Ramos (cell line): ENCODE data around the gene TMEM255B.
"Not testable (repeated sequence)": the region's sequence is repeated elsewhere in the genome, so short reads cannot be mapped to it uniquely, and the experiment has no call there.

ENCODE experiments used
- in situ Hi-C: fragments of 300-500 bp; cut with MboI; formaldehyde crosslinking; loops from one replicate; pipeline ENCODE4 v1.14.3; 2022; ENCODE audit warnings: low sequenced_read_pairs; ENCODE audit not compliant: unreplicated experiment

TMEM255B gene

GRCh38 chr13:113813749-113814434 lies 54.9 kb downstream of the TMEM255B start:
- in situ Hi-C loops = no loop called here

DNA sequence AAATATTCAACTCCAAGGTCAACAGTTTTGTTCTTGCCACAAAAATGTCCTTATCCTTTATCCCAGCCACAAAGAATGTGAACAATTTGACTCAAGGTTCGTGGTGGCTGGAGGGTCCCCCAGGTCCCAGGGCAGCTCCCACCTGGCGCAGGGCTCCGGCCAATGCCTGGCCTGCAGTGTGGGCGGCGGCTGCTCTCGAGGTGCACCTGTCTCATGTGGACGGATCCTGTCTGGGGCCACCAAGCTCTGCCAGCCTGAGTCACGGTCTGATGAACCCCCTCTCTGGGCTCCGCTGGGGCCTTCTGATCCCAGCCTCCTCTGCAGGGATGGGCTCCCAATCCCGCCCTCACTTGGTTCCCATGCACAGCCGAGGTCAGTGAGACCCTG lies 55.4 kb downstream of the TMEM255B start:
- in situ Hi-C loops = no loop called here

DNA sequence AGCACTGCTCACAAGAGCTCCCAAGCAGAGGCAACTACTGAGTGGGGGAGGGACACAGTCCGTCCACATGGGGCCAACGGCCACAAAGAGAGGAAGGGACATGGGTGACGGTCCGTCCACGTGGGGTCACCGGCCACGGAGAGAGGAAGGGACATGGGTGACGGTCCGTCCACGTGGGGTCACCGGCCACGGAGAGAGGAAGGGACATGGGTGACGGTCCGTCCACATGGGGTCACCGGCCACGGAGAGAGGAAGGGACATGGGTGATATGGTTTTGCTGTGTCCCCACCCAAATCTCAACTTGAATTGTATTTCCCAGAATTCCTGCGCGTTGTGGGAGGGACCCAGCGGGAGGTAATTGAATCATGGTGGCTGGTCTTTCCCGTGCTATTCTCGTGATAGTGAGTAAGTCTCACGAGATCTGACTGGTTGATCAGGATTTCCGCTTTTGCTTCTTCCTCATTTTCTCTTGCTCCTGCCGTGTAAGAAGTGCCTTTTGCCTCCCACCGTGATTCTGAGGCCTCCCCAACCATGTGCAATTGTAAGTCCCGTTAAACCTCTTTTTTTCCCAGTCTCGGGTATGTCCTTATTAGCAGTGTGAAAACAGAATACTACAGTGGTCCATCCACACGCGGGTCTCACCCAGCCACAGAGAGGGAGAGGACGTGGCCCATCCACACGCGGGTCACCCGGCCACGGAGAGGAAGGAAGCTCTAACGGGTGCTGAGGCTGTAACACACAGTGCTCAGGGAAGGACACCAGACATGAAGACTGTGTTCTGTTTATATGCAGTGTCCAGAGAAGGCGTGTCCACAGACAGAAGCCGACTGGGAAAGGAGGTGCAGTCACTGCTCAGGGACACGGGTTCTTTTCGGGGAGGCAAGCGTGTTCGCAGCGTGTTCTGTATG lies 56.4 kb downstream of the TMEM255B start:
- in situ Hi-C loops = no loop called here

DNA sequence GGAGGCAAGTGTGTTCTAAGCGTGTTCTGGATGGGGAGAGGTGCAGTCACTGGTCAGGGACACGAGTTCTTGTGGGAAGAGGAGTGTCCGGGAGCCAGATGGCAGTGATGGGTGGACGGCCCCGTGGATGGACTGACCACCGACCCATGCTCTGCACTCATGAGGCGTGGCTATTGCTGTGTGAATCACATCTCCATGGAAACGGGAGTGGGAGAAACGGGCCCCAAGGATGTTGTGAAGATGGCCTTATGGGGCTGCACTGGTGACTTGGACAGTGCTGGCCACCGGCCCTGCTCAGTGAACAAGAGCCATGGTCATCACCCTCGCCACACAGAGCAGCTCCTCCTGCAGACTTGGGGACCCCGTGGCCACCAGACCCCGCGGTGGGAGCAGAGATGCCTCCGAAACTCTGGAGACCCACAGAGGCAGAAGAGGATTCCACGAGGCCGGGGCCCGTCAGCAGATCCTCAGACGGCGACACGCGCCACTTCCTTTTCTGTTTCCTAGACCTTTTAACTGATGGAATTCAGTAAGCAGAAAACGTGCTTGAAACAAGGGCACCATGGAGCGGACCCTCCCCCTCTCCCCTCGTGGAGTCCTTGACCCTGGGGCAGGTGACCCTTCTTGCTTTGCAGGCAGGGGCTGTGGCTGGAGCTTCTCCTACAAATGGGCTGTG lies 57.4 kb downstream of the TMEM255B start:
- in situ Hi-C loops = no loop called here

DNA sequence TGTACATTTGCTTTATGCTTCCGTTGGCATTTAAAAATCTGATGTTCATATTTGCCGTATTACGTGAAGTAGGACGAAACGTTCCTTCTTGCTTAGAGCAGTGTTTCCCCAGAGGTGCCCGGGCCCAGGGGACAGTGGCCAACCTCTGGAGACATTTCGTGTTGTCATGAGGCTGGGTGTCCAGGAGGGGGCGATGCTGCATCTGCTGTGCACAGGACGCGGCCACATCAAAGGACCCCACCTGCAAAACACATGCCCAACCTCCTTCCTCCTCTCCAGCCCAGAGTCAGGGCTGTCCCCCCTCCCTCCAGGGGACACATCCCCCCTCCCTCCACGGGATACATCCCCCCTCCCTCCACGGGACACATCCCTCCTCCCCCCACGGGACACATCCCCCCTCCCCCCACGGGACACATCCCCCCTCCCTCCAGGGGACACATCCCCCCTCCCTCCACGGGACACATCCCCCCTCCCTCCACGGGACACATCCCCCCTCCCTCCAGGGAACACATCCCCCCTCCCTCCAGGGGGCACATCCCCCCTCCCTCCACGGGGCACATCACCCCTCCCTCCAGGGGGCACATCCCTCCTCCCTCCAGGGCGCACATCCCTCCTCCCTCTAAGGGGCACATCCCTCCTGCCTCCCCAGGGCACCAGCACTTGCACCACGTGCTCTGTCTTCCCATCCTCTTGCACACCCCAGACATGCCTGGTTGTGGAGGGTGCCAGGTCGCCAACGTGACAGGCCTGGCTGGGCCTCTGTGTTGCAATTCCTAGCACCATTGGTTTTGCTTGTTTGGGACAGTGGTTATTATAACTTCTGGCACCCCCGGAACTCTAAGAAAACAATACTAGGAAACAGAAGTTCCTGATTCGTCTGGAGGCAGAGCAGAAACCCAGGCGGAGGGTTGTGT lies 58.2 kb downstream of the TMEM255B start:
- in situ Hi-C loops = no loop called here

DNA sequence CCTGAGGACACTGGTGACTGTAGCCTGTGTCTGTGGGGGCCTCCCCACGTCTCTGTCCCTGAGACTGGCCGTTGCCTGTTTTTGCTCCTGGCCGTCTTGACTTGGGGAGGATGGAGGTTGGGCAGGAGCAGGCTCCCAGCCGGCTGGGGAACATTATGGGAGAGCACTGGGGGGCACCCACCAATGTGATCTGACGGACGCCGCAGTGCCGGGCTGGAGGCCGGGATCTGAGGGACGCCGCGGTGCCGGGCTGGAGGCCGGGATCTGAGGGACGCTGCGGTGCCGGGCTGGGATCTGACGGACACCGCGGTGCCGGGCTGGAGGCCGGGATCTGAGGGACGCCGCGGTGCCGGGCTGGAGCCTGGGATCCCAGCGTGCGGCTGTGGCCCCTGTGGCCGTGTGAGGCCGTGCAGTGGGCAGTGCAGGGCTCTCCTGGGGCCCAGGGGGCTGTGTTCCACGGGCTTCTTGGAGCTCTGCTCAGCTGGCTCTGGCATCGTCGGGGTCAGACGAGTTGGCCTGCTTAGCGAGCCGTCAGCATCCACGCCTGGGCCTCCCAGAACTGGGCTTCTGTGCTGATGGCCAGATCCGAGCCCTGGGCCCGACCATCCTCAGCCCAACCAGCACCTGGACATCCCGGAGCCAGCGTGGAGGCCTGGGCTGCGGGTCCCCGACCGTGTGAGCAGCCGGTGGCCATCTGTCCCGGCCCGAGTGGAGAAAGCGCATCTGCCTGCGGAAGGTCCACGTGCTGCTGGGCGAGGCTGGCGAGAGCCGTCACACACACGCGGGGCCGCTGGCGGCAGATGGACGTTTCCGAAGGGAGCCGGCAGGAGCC lies 59.0 kb downstream of the TMEM255B start:
- in situ Hi-C loops = no loop called here

DNA sequence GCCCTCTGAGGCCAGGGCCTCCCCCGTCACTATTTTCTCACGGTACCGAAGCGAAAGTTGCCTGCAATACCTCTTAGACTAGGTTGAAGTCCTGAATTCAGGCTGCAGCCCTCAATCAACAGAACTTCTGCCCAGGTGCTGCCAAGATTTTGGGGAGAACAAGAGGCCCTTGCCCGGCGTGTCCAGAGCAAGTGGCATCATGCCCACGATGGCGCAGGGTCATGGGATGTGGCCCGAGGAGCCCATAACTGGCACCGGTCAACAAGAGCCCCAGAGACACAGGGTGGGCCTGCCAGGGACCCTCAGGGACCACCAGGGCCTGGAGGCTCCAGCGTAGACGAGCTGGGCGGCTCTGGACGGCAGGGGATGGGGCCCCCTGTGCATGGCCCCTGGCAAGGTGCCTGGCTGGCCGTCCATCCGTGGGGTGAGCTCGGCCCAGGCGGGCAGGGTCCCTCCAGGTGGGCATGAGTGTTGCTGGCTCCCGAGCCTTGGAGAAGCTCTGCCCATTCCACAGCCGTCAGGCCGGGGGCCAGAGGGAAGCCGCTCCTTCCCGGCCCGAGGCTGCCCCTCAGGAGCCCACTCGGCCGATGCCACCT lies 59.8 kb downstream of the TMEM255B start:
- in situ Hi-C loops = no loop called here

- in situ Hi-C loops = no loop called here
Measured at GRCh38 chr13:113819341-113819730, 60.3 kb downstream of the TMEM255B start.

DNA sequence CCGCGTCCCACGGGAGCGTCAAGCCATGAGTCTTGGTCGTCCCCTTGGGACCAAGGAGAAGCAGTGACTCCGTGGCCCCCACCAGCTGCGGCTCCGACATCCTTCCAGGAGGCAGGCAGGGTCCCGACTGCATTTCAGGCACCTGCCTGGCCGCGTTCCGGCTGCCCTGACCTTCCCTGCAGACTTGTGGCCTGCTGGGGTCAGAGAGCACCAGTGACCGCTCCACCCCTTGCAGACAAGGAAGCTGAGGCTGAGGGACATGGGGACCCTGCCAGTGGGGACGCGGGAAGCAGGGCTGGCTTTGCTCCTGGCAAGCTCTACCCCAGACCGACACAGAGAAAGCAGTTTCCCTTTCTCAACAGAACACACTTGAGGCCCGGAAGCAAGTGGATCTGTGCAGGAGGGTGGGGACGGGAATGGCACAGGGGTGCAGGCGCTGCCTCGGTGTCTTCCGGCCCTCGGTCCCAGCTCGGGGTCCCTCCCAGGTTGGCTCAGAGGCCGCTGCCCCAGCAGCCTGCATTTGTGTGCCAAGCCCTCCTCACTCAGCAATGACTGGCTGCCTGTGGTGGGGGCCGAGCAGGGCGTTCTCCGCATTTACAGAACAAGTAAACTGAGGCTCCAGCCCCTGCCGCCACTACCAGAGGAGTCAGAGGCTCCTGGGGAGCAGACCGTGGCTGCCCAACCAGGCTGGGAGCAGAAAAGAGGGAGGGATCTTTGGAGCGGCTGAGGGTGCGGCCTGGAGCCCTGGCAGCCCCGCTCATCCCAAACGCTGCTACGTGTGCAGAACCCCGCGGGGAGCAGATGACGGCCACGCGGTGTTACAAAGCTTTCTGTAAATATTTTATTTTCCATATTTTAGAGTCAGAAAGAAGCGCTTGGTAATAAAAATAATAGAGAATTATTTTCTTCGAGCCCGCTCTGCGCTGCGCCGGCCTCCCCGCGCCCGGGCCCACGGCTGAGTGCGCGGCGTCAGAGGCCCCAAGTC lies 61.0 kb downstream of the TMEM255B start:
- in situ Hi-C loops = no loop called here

- in situ Hi-C loops = no loop called here
Measured at GRCh38 chr13:113820813-113821651, 62.0 kb downstream of the TMEM255B start.

DNA sequence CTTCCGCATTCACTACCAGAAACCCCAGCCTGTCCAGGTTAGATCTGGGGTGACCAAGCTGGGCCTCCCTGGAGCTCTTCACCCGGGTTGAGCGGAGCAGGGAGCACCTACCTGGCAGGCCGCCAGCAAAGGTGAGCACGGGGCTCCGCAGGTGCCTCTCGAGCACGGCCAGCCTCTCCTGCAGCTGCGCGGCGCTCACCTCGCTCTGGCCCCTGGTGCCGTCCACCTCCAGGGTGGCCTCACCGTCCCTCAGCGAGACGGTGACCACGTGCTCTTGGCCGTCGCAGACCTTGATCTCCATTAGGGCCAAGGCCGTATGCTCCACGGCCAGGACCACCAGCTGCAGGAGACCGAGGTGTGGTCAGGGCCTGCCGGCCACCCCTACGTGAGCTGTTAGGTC lies 62.8 kb downstream of the TMEM255B start:
- in situ Hi-C loops = no loop called here

- in situ Hi-C loops = no loop called here
Measured at GRCh38 chr13:113822266-113822665, 63.2 kb downstream of the TMEM255B start.

DNA sequence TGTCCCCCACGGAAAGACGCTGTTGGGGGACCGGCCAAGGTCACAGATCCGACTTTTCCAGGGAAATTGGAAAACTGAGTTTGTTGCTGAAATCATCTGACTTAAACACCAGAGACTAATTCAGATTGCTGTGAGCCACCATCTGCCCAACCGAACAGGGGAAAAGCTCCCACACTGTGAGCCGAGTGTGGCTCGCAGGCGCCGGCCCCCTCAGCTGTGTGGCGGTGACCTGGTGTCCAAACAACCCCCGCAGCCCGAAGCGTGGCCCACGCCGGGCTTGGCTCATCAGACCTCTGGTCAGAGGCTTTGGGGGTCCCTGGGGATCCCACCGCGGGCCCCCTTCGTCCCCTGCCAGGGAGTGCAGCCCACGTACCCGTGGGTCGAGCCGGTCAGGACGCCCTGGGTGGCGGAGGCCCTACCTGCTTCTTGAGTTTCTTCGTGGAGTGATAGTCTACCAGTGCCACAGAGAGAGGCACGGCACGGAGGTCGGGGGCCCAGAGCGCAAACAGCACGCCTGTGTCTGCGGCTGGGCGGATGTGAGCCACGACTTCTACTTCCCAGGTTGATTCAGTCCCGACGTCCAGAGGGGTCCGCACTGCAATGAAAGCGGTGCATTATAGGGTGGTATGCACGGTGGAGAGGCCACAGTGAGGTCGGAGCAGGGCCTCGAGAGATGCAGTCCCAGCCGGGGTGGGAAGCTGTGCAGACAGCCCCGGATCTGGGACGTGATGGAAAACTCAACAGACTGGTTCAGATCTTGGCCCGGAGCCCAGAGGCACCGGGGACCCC lies 64.1 kb downstream of the TMEM255B start:
- in situ Hi-C loops = no loop called here

DNA sequence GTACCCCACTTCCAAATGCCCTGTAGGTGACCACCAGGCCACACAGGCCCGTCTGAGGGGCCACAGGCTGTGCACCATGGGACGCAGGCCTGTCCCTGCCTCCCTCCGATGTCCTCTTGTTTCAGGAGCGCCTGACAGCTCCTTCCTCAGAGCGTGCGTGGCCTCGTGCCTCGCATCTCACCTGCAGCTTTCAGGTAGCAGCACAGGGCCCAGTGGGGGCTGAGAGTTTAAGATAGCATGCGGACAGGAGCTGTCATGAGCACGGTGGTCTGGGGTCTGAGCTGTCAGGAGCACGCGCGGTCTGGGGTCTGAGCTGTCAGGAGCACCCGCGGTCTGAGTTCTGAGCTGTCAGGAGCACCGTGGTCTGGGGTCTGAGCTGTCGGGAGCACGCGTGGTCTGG lies 64.7 kb downstream of the TMEM255B start:
- in situ Hi-C loops = no loop called here

GRCh38 chr13:113825841-113826240 lies 66.8 kb downstream of the TMEM255B start:
- in situ Hi-C loops = no loop called here

DNA sequence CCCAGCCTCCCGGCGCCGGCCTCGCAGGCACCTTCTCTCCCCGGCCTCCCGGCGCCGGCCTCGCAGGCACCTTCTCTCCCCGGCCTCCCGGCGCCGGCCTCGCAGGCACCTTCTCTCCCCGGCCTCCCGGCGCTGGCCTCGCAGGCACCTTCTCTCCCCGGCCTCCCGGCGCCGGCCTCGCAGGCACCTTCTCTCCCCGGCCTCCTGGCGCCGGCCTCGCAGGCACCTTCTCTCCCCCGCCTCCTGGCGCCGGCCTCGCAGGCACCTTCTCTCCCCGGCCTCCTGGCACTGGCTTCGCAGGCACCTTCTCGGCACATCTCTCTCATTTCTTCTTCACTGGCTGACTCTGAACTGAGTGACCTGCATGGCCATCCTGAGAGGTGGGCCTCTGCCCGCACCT lies 67.4 kb downstream of the TMEM255B start:
- in situ Hi-C loops = not testable (repeated sequence)
